NB4 (cell line): ENCODE measurements around the gene PHF2.

ENCODE experiments used
- CTCF ChIP-seq: IDR thresholded peaks from one replicate; pipeline ENCODE4 v1.5.1; 2012; ENCODE audit warnings: low read depth, low read length
- POLR2A ChIP-seq: IDR thresholded peaks from 2 replicates; pipeline ENCODE4 v1.6.1; 2011; ENCODE audit warnings: mild to moderate bottlenecking; ENCODE audit not compliant: insufficient read length; ENCODE audit errors: extremely low read depth

- no peak for TF ChIP-seq CTCF
- TF ChIP-seq POLR2A, result no peak
Measured at GRCh38 chr9:93574091-93574899, 2.1 kb upstream of the PHF2 start.
